ENCODE data around the gene IKZF2.

Gene IKZF2

DNA sequence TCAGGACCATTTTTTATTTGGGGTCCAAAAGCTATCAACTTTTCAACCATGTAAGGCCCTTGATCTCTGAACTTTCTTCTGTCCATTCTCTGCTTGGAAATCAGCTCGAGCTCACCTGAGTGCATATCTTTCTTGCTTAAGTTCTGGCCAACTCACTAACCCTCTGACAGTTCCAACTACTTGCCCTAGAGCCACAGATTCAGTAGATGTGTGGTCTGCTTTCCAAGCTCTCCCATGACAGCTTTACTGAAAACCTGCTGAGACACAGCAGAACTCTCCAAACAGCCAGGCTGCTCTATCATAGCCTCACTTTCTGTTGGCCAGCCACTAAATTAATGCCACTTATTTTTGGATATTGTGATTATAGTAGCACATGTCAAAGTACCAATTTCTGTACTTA lies 21.2 kb upstream of the IKZF2 start:
- no peaks in the 10 kb centered on the region for H3K4me1 ChIP-seq (ENCODE audit: control insufficient read depth in 1 of 2, insufficient read depth in 1 of 2, low read depth in 1 of 2, low read length in 1 of 2)
- H3K36me3 ChIP-seq, result no peaks in the 10 kb centered on the region
- no peak overlapping the region for H3K4me3 ChIP-seq (ENCODE audit: low read depth in 1 of 2, low read length in 1 of 2)
- TF ChIP-seq, protein P1, sequence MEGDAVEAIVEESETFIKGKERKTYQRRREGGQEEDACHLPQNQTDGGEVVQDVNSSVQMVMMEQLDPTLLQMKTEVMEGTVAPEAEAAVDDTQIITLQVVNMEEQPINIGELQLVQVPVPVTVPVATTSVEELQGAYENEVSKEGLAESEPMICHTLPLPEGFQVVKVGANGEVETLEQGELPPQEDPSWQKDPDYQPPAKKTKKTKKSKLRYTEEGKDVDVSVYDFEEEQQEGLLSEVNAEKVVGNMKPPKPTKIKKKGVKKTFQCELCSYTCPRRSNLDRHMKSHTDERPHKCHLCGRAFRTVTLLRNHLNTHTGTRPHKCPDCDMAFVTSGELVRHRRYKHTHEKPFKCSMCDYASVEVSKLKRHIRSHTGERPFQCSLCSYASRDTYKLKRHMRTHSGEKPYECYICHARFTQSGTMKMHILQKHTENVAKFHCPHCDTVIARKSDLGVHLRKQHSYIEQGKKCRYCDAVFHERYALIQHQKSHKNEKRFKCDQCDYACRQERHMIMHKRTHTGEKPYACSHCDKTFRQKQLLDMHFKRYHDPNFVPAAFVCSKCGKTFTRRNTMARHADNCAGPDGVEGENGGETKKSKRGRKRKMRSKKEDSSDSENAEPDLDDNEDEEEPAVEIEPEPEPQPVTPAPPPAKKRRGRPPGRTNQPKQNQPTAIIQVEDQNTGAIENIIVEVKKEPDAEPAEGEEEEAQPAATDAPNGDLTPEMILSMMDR (IDR thresholded peaks at IDR 0.05), result no peak
- no peaks in the 10 kb centered on the region for H3K27me3 ChIP-seq
- H3K27ac ChIP-seq, result no peak overlapping the region
- H3K9me3 ChIP-seq, result no peaks in the 10 kb centered on the region

DNA sequence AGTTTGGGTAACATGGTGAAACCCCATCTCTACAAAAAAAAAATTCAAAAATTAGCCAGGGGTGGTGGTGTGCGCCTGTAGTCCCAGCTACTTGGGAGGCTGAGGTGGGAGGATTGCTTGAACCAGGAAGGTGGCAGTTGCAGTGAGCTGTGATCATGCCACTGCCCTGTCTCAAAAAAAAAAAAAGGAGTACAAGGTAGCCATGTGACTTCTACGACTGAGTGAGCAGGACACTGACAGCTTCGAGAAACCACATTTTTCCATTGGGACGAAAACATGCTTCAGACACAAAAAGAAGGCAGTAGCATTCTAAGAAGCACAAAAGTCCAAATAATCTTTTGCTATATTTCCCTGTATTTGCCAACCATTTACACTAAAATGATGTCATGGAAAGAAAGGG lies 19.7 kb upstream of the IKZF2 start:
- Histone ChIP-seq H3K36me3 (no peaks in the 10 kb centered on the region), H3K27me3 (no peaks in the 10 kb centered on the region), H3K9me3 (no peaks in the 10 kb centered on the region), H3K27ac (no peak overlapping the region), H3K4me3 (ENCODE audit: low read depth in 1 of 2, low read length in 1 of 2) (no peak overlapping the region), H3K4me1 (ENCODE audit: control insufficient read depth in 1 of 2, insufficient read depth in 1 of 2, low read depth in 1 of 2, low read length in 1 of 2) (no peaks in the 10 kb centered on the region)
- TF ChIP-seq, protein P1 (IDR thresholded peaks at IDR 0.05), result no peak

GRCh38 chr2:213167271-213167930 lies 16.0 kb upstream of the IKZF2 start:
- Histone ChIP-seq H3K9me3 (no peaks in the 10 kb centered on the region), H3K4me3 (ENCODE audit: low read depth in 1 of 2, low read length in 1 of 2) (no peak overlapping the region), H3K36me3 (no peaks in the 10 kb centered on the region), H3K27me3 (no peaks in the 10 kb centered on the region), H3K4me1 (ENCODE audit: control insufficient read depth in 1 of 2, insufficient read depth in 1 of 2, low read depth in 1 of 2, low read length in 1 of 2) (no peaks in the 10 kb centered on the region), H3K27ac (no peak overlapping the region)
- TF ChIP-seq, protein P1 (IDR thresholded peaks at IDR 0.05), result no peak

DNA sequence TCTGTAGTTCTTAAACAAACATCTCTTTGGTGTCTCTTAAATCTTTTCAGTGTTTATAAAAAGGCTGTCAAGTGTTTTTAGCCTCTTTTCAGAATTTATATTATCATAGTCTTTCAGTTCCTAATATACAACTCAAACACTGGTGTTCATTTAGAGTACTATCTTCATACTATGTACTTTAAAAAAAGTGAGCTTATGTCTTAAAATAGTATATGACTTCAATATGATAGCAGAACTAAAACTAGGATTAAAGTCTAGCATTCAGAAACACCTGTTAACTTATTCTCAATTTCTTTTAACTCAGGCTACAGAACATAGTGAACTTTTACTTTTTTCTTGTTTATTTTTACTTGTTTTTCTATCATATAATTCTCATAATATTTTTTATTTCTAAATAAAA lies 14.7 kb upstream of the IKZF2 start:
- H3K27me3 ChIP-seq, result no peaks in the 10 kb centered on the region
- no peaks in the 10 kb centered on the region for H3K9me3 ChIP-seq
- H3K4me1 ChIP-seq (ENCODE audit: control insufficient read depth in 1 of 2, insufficient read depth in 1 of 2, low read depth in 1 of 2, low read length in 1 of 2), result no peaks in the 10 kb centered on the region
- no peaks in the 10 kb centered on the region for H3K36me3 ChIP-seq
- no peak overlapping the region for H3K27ac ChIP-seq
- TF ChIP-seq, protein P1 (IDR thresholded peaks at IDR 0.05), result no peak
- H3K4me3 ChIP-seq (ENCODE audit: low read depth in 1 of 2, low read length in 1 of 2), result no peak overlapping the region

GRCh38 chr2:213164263-213164662 lies 12.9 kb upstream of the IKZF2 start:
- Histone ChIP-seq H3K36me3 (no peaks in the 10 kb centered on the region), H3K9me3 (no peaks in the 10 kb centered on the region), H3K27ac (no peak overlapping the region), H3K27me3 (no peaks in the 10 kb centered on the region), H3K4me3 (ENCODE audit: low read depth in 1 of 2, low read length in 1 of 2) (no peak overlapping the region), H3K4me1 (ENCODE audit: control insufficient read depth in 1 of 2, insufficient read depth in 1 of 2, low read depth in 1 of 2, low read length in 1 of 2) (no peaks in the 10 kb centered on the region)
- TF ChIP-seq, protein P1 (IDR thresholded peaks at IDR 0.05), result no peak
